ENCODE data around the gene NSG1. TPM values are rescaled to one million over a fixed set of nuclear protein-coding genes. Genes with fewer than 3 reads are reported as not detected.
A peak's percentile ranks its signal among the peaks of the same experiment; 100 is the strongest.

The NSG1 gene
- total and polyA plus RNA-seq, 2 of the 8 experiments (the other 6 are each of a cell fraction or from before 2014, with no cell fraction given), result 35.7 to 61.4 TPM

GRCh38 chr4:4430492-4431195 is 43.7 kb downstream of the NSG1 start (continued):
- TF ChIP-seq EGR1 (IDR thresholded peaks at IDR 0.05; ENCODE audit: borderline replicate concordance, low read depth, low read length), result no peak
- TF ChIP-seq TAF7 (optimal IDR thresholded peaks at IDR 0.05; ENCODE audit: borderline replicate concordance, low read depth, low read length), result no peak
- TF ChIP-seq BCL11A (IDR thresholded peaks at IDR 0.05; ENCODE audit: low read depth in 2 of 2, low read length in 2 of 2), result no peak
- TF ChIP-seq RAD21 (IDR thresholded peaks at IDR 0.05 in 1 of 2, conservative IDR thresholded peaks at IDR 0.05 in 1 of 2; ENCODE audit: low read depth in 2 of 2, low read length in 2 of 2), result peak; percentile 70 to 76
- no peak for TF ChIP-seq CTBP2 (IDR thresholded peaks at IDR 0.05; ENCODE audit: borderline replicate concordance, insufficient read depth, insufficient read length, low read length)
- peak; percentile 65; the same call in 1 of the 2 replicates for TF ChIP-seq YY1 (IDR thresholded peaks at IDR 0.05; ENCODE audit: low read depth, low read length)
- TF ChIP-seq SIX5 (IDR thresholded peaks at IDR 0.05; ENCODE audit: low read depth, low read length), result no peak
- TF ChIP-seq GTF2F1 (IDR thresholded peaks at IDR 0.05; ENCODE audit: borderline replicate concordance, low read depth, low read length), result no peak
- TF ChIP-seq SRF (IDR thresholded peaks at IDR 0.05; ENCODE audit: low read depth, low read length), result no peak
- no peak for TF ChIP-seq JUND (IDR thresholded peaks at IDR 0.05; ENCODE audit: low read length)
- no peak for TF ChIP-seq PHF8 (conservative IDR thresholded peaks at IDR 0.05; ENCODE audit: low read depth, low read length)
- no peak for TF ChIP-seq BACH1 (IDR thresholded peaks at IDR 0.05; ENCODE audit: low read length)
- TF ChIP-seq BRCA1 (IDR thresholded peaks at IDR 0.05; ENCODE audit: low read depth, low read length), result no peak
- TF ChIP-seq CREB1 (IDR thresholded peaks at IDR 0.05), result peak; percentile 42; the same call in 1 of the 2 replicates
- no peak for TF ChIP-seq NRF1 (IDR thresholded peaks at IDR 0.05; ENCODE audit: low read depth, low read length)
- TF ChIP-seq SAP30 (IDR thresholded peaks at IDR 0.05; ENCODE audit: insufficient read depth, insufficient replicate concordance, low read length), result peak; percentile 33
- no peak for TF ChIP-seq FOSL1 (IDR thresholded peaks at IDR 0.05; ENCODE audit: insufficient read depth, low read depth, low read length)

Data from H1 (cell line).